MM.1S (cell line): ENCODE results near the gene TMEM14B.

Experiments used
- EZH2 ChIP-seq: fragments of 300-600 bp; sonication (generic); optimal IDR thresholded peaks from 2 replicates; pipeline ENCODE3; 2017; ENCODE audit warnings: low read depth, mild to moderate bottlenecking, antibody characterized with exemption, low read length, mixed read lengths
- EZH2phosphoT487 ChIP-seq: fragments of 300-600 bp; sonication (generic); IDR thresholded peaks from 2 replicates; pipeline ENCODE4 v1.6.1; 2018; ENCODE audit warnings: antibody characterized with exemption, low read length
- TF ChIP-seq, protein P1 (sequence below): fragments of 300-600 bp; sonication (generic); IDR thresholded peaks from 2 replicates; pipeline ENCODE4 v1.5.1; 2016; ENCODE audit warnings: antibody characterized with exemption, low read length, mixed read lengths

DNA sequence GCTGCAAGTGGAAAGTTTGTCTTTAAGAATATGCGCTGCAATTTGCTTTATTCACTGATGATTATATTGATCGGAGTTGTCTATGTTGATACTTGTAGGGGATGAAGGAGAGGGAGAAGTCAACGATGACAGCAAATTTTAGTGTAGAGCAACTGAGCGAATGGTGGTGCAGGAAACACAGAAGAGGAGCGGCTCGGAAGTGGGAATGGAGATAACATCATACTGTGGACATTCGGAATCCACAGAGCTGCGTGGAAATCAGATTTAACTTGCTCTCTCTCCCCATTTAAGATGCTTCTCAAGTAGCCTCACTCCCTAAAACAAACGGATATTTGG is 722 bp upstream of the TMEM14B start:
- TF ChIP-seq, protein P1, sequence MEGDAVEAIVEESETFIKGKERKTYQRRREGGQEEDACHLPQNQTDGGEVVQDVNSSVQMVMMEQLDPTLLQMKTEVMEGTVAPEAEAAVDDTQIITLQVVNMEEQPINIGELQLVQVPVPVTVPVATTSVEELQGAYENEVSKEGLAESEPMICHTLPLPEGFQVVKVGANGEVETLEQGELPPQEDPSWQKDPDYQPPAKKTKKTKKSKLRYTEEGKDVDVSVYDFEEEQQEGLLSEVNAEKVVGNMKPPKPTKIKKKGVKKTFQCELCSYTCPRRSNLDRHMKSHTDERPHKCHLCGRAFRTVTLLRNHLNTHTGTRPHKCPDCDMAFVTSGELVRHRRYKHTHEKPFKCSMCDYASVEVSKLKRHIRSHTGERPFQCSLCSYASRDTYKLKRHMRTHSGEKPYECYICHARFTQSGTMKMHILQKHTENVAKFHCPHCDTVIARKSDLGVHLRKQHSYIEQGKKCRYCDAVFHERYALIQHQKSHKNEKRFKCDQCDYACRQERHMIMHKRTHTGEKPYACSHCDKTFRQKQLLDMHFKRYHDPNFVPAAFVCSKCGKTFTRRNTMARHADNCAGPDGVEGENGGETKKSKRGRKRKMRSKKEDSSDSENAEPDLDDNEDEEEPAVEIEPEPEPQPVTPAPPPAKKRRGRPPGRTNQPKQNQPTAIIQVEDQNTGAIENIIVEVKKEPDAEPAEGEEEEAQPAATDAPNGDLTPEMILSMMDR = no peak
- TF ChIP-seq EZH2phosphoT487 (no peak), EZH2 (no peak)
